Measurements from ENCODE around the gene VWA8.

Gene VWA8

GRCh38 chr13:41673640-41674039, 287.3 kb downstream of the VWA8 start:
- H3K4me1 ChIP-seq (ENCODE audit: control insufficient read depth, low read length) = peaks cover 6% of the 10 kb centered on the region
- H3K79me2 ChIP-seq (ENCODE audit: control insufficient read depth, low read length) = no peaks in the 10 kb centered on the region
- TF ChIP-seq EZH2phosphoT487 (IDR thresholded peaks at IDR 0.05; ENCODE audit: borderline replicate concordance, low read length) = no peak
- no peak for TF ChIP-seq CTCF (IDR thresholded peaks at IDR 0.05; ENCODE audit: low read depth, low read length, poor library complexity, severe bottlenecking)
- no peak overlapping the region for H3K4me2 ChIP-seq (ENCODE audit: low read length)
- H4K20me1 ChIP-seq (ENCODE audit: control insufficient read depth, insufficient read depth, low read depth, low read length) = no peaks in the 10 kb centered on the region
- H3K9me3 ChIP-seq (ENCODE audit: control insufficient read depth, insufficient read depth, low read length) = no peaks in the 10 kb centered on the region
- no peaks in the 10 kb centered on the region for H3K36me3 ChIP-seq (ENCODE audit: control insufficient read depth, low read length)
- H3K27me3 ChIP-seq (ENCODE audit: control insufficient read depth, low read length) = no peaks in the 10 kb centered on the region
- H3K27ac ChIP-seq (ENCODE audit: low read depth, low read length) = no peak overlapping the region
- 0 out of 2 replicates have a peak, but pooled peaks cover 3% of the 10 kb centered on the region for H3F3A ChIP-seq (ENCODE audit: control insufficient read depth, insufficient read depth)
- H3K4me3 ChIP-seq (ENCODE audit: low read length) = no peak overlapping the region
- no peaks in the 10 kb centered on the region for H3K9me2 ChIP-seq (replicated peaks; ENCODE audit: control insufficient read depth, low read length)

GRCh38 chr13:41670873-41671443, 290.0 kb downstream of the VWA8 start:
- H3K4me3 ChIP-seq (ENCODE audit: low read length) = no peak overlapping the region
- H3K4me1 ChIP-seq (ENCODE audit: control insufficient read depth, low read length) = peaks cover 5% of the 10 kb centered on the region
- no peaks in the 10 kb centered on the region for H3K9me3 ChIP-seq (ENCODE audit: control insufficient read depth, insufficient read depth, low read length)
- no peak for TF ChIP-seq EZH2phosphoT487 (IDR thresholded peaks at IDR 0.05; ENCODE audit: borderline replicate concordance, low read length)
- no peak for TF ChIP-seq CTCF (IDR thresholded peaks at IDR 0.05; ENCODE audit: low read depth, low read length, poor library complexity, severe bottlenecking)
- H3K27me3 ChIP-seq (ENCODE audit: control insufficient read depth, low read length) = no peaks in the 10 kb centered on the region
- H3K9me2 ChIP-seq (replicated peaks; ENCODE audit: control insufficient read depth, low read length) = no peaks in the 10 kb centered on the region
- H4K20me1 ChIP-seq (ENCODE audit: control insufficient read depth, insufficient read depth, low read depth, low read length) = no peaks in the 10 kb centered on the region
- no peaks in the 10 kb centered on the region for H3K36me3 ChIP-seq (ENCODE audit: control insufficient read depth, low read length)
- H3K79me2 ChIP-seq (ENCODE audit: control insufficient read depth, low read length) = no peaks in the 10 kb centered on the region
- H3K4me2 ChIP-seq (ENCODE audit: low read length) = no peak overlapping the region
- 0 out of 2 replicates have a peak, but pooled peaks cover 3% of the 10 kb centered on the region for H3F3A ChIP-seq (ENCODE audit: control insufficient read depth, insufficient read depth)
- H3K27ac ChIP-seq (ENCODE audit: low read depth, low read length) = no peak overlapping the region

- Histone ChIP-seq H3K4me3 (ENCODE audit: low read length) (no peak overlapping the region), H3K9me3 (ENCODE audit: control insufficient read depth, insufficient read depth, low read length) (no peaks in the 10 kb centered on the region), H3K4me2 (ENCODE audit: low read length) (no peak overlapping the region), H3K27me3 (ENCODE audit: control insufficient read depth, low read length) (no peaks in the 10 kb centered on the region), H4K20me1 (ENCODE audit: control insufficient read depth, insufficient read depth, low read depth, low read length) (no peaks in the 10 kb centered on the region), H3F3A (ENCODE audit: control insufficient read depth, insufficient read depth) (0 out of 2 replicates have a peak, but pooled peaks cover 3% of the 10 kb centered on the region), H3K9me2 (replicated peaks; ENCODE audit: control insufficient read depth, low read length) (no peaks in the 10 kb centered on the region), H3K79me2 (ENCODE audit: control insufficient read depth, low read length) (no peaks in the 10 kb centered on the region), H3K4me1 (ENCODE audit: control insufficient read depth, low read length) (peaks cover 5% of the 10 kb centered on the region), H3K36me3 (ENCODE audit: control insufficient read depth, low read length) (no peaks in the 10 kb centered on the region), H3K27ac (ENCODE audit: low read depth, low read length) (no peak overlapping the region)
- TF ChIP-seq EZH2phosphoT487 (IDR thresholded peaks at IDR 0.05; ENCODE audit: borderline replicate concordance, low read length) = no peak
- TF ChIP-seq CTCF (IDR thresholded peaks at IDR 0.05; ENCODE audit: low read depth, low read length, poor library complexity, severe bottlenecking) = peak; percentile 81
Measured at GRCh38 chr13:41668130-41668757, 292.7 kb downstream of the VWA8 start.
